Myocyte (in vitro differentiated cells): ENCODE data around the gene CNTNAP2. TPM values are rescaled to one million over a fixed set of nuclear protein-coding genes. Genes with fewer than 3 reads are reported as not detected.

Experiments used
- DNase-seq: peaks from one replicate; pipeline ENCODE4 v3.0.0-alpha.2; 2012; ENCODE audit warnings: low read depth
- total RNA-seq: library from RNA; depleted of rRNA; stranded (reverse); fragments of >200 nt; gene quantifications from 2 replicates; pipeline ENCODE4 v1.2.3, GENCODE V29; 2014

The CNTNAP2 gene
- total RNA-seq, 1 donor from 2014 or later = not detected

DNA sequence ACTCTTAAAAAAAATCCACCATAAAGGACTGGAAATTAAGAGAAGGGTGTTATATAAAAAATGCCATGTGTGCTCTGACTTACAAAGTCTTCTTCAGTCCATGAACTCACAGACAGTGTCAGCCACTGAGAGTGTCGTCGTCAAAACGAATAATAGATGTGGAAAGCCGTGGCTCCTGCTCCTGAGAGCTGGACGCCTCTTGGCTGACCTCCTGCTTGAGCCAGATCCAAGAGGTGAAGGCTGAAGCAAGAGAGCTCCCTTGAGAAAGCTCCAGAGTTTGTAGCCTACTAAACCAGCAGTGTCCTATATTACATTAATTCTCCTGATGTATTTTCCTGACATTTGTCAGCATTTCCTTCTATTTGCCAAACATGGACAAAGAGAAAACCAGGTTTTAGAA, 2239.7 kb downstream of the CNTNAP2 start:
- no peak for DNase-seq

DNA sequence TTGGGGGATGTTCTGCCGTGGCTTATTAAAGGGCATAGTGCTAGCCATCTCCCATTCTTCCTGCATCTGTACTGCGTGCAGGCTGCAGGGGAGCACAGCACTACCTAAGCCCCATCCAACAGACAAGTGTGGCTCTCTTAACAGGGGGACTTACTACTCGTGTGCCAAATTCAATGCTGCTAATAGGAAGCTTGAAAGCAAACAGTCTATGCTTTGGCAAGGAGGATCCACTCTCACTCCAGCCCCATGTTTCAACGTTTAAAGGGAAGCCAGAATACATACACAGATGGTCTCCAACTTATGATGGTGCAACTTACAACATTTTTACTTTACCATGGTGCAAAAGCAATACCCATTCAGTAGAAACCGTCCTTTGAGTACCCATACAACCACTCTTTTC, 2245.9 kb downstream of the CNTNAP2 start:
- no peak for DNase-seq

DNA sequence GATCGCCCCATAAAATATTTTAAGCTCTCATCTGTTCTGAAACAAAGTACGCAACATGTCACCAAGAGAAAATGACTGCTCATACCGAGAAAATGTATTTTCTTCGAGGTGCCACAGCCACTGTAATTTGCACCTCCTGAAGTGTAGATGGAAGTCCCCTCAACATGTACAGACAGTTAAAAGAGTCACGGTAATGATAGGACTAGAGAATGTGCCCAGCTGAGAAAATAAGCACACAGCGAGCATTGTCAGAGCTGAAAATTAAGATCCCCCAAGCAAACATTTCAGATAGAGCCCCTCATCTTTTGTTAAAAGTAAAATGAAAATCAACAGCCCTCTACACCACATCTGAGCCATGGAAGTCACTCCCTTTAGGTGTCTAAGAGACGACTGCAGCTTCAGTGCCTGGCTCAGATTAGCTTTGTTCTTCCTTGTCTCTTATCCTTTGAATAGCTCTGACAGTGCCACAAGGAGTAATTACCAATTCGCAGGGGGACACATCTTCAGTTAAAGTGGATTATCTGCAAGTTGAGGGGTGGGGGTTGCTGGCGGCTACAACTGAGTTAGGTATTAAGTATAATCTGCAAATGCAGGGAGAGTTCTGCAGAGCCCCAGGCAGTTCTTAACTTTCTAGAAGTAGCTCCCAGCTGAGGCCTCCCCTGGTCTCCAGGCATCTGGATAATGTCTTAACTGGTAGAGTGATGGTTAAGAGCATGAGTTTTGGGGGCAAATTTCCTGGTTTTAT, 2251.3 kb downstream of the CNTNAP2 start:
- DNase-seq = no peak

DNA sequence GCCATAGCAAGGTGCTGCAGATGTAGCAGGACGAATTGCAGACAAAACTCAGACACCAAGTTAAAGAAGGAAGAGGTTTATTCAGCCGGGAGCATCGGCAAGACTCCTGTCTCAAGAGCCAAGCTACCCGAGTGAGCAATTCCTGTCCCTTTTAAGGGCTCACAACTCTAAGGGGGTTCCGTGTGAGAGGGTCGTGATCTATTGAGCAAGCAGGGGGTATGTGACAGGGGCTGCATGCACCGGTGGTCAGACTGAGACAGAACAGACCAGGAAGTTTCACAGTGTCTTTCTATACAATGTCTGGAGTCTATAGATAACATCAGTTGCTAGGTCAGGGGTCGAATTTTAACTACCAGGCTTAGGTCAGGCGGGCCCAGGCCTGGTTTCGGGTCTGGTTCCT, 2252.0 kb downstream of the CNTNAP2 start:
- DNase-seq = no peak

DNA sequence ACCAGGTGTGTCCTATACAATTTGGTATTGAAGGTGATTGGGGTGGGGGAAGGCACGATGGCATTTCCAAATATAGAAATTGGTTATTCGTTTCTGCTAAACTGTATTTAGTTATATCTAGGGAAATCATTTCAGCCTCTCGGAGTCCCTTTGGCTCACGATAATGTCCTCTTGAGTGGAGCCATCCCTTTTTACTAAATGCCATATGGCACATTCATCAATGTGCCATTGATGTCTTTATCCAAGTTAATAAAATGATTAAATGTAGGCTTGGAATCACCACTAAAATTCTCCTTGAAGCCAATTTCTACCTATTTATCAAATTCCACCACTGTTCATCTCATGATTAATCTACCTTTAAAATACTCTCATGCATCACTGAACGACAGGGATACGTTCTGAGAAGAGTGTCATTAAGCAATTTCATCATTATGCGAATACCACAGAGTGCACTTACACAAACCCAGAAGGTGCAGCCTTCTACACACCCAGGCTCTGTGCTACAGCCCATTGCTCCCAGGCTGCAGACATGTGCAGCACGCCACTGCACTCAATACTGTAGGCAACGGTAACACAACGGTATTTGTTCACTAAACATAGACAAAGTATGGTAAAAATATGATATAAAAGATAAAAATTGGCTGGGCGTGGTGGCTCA, 2254.8 kb downstream of the CNTNAP2 start:
- no peak for DNase-seq

DNA sequence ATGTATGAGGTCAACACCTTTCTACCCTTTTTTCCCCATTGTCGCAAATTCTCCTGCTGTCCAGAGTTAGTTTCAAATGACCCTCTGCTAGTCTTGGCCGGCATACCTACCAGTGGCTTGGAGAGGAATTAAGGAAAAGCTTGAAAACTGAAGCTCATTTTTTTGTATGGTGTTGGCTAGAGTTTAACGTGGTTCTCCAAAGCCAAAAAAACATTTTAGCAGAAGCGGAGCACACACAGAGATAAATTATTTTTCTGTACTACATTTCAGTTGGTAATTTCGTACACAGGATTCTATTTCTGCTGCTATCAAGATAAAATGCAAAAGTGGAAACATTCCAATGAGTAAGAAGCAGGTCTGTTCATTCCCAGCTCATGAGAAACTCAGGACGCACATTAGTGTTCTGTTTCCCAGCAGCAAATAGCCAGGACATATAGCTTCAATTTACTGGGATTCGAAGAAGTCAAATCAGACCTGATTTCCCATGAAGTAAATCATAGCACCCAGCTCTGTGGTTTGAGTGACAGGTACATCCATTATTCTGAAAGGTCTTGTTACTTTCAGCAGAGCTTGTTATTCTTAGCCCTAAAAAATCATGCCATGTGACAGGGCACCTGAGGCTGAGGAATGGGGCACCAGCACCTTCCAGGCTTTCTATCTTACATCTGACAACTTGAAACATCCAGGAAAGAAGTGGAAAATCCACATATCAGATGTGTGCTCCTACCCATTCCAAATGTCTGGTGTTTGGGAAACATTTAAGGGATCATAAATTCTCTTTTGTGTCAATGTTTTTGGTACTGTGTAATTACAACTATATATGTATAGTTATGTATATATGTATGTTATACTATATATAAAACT, 2258.0 kb downstream of the CNTNAP2 start:
- DNase-seq = no peak

DNA sequence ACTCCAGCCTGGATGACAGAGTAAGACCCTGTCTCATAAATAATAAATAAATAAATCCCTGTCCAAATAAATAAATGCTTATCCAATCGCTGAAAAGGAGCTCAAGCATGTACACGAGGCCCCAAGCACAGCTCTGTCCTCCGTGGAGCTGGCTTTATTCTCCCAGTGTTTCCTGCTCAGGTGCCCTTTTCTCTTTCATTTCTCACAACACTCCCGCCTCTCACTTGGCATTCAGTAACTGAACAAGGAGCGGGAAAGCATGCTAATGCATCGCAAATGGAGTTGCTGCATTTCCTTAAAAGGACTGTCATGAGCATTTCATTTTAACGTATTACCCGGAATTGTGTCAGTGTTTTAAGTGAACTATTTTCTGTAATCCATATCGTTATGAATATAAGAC, 2263.1 kb downstream of the CNTNAP2 start:
- DNase-seq = no peak

DNA sequence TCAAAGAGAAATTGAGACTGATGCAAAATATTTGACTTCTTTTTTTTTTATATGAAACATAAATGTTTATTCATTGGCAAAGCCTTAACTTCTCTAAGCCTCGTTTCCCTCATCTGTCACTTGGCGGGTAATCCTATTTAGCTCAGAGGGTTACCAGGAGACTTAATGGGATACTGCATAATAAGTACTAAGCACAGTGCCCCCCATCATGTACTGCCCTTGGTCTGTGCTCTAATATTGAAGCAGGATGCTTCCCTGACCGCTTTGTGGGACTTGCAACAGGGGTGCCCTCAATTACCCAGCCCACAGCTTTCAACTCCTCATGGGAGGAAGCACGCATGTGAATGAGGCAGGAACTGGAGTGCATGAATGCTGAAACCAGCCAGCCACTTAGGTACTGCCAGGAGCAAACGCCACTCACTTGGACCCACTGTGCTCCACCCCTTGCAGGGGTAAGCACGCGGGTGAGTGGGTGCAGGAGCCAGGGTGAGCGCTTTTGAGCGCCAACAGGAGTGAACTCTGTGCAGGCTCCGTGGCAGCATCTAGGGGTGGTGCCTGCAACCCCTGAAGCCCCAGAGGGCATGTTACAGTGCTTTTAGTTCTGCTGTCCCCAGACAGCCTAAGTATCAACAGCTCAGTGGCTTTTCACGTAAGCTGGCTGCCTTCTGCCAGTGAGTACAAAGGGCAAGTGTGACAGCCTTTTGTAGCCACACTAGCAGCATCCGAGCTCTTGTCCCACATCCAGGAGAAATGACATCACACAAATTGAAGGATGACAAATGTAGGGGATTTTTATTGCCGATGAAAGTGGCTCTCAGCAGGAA, 2264.2 kb downstream of the CNTNAP2 start:
- DNase-seq = no peak

DNA sequence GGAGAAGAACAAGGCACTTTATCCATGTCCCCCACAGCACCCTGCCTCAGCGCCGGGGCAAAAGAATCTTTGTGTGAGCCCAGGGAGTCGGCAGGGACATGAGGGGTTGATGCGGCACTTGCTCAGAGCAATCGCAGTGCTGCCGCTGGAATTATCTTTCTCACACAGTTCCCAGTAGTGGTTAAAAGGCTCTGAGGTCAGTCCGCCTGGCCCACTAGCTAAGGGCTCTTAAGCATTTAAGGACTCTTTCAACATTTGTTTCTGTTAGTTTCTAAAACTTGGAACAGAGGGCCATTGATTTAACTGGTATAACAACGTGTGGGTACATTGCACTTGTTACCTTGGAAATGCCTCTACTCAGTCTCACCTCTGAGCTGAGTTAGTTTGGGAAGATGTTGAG, 2266.0 kb downstream of the CNTNAP2 start:
- DNase-seq = no peak

DNA sequence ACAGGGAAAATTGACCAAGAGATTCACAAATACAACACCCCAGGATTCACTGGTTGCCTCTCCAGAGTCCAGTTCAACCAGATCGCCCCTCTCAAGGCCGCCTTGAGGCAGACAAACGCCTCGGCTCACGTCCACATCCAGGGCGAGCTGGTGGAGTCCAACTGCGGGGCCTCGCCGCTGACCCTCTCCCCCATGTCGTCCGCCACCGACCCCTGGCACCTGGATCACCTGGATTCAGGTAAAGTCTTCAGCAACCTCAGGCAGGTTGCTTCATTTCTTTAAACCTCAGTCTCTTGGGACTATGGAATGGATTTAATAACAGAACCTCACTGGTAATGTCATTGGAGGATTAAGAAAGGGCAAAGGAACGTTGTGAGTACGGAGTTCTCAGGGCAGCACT, 2267.1 kb downstream of the CNTNAP2 start:
- no peak for DNase-seq

DNA sequence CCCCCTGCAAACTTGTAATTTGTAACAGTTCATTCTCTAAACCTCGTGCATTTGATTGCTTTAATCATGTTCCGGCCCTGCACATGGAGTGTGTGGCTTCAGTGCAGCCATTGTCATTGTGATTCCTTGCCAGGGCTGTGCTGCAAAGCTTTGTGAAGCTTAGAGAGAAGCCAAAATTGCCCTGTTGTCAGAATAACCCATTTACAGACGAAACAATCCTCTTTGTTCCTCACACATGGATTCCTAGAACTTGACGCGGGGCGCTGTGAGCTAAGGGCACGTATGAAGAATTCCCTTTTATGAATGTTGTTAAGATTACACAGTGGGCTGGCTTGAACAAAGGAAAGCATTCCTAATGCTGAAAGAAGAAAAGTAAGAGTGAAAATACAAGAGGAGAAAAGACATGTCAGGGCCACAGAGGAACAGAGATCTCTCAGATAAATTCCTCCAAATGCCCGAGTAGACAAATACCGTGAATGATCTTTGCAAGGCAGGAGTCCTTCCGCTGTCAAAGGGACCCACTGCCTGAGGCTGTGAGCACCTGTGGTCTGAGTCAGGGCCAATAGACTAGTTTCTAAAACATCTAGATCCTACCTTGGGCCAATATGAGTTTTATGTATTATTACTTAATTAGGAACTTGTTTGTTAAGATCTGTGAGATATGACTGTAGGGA, 2268.5 kb downstream of the CNTNAP2 start:
- DNase-seq = no peak

DNA sequence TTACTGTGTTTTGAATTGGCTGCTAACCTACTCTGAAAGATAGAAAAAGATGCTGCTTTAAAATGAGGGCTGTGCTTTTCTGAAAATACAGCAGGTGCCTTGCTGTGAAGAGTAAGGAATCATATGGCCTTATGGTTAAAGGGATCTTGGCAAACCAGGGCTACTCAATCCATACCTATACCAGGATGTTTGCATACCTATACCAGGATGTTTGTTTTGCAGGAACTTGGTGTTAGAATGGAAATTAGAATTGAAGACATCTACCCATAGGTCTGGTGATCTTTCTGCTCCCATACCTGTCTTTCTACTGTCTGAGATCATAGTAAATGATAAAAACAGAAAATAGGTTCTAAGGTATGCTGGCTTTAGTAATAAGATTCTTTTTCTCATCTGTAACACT, 2273.8 kb downstream of the CNTNAP2 start:
- no peak for DNase-seq

DNA sequence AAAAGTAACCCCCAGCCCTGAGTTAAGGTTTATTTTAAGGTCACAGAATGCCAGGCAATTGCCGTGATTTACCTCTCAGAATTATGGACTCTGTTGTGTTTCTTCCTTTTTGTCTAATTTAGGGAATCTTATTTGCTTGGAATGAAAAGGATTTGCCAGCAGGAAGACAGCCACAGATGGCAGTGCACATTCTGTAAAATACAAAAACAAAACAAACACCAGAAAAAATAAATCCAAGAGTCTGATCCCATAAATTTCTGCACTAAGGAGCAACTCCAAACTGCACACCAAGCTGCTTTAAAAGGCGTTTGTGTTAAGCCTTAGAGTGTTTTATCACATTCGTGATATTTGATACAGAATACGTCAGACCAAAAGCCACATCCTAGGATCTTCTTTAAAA, 2275.0 kb downstream of the CNTNAP2 start:
- DNase-seq = no peak

DNA sequence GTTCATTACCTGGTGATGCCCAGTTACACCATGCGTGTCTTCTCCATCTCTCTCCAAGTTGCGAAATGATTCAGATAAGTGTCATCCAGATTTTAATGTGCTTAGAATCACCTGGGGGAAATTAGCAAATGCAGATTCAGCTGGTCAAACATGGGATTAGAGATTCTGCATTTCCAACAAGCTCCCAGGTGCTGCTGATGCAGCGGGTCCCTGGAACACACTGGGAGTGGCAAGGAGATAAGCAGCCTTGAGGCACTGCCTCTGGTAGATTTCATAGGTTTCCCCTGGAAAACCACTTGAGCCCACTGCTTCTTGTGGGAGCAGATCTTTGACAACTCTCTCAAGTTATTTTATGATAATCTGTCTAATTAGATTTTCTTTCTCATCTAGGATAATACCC, 2278.0 kb downstream of the CNTNAP2 start:
- no peak for DNase-seq

DNA sequence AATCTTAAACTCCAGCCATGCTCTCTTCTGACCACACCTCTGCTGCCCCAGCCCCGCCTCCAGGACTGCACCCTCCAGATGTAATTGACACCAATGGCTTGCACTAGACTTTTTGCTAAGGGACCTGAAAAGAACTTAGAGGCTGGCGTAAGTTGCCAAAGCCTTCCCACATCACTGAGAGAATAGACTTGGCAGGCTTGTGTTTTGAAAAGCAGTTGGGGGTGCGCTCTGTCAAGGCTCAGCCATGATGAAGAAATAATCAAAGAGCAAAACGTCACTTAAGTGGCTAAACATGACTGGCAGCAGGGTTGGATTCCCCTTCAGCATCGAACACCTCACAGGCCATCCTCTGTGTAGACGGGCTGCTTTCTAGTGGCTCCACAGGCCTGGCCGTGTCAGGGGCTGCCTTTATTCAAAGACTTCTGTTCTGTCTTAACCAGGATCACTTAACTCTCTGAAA, 2278.8 kb downstream of the CNTNAP2 start:
- no peak for DNase-seq

DNA sequence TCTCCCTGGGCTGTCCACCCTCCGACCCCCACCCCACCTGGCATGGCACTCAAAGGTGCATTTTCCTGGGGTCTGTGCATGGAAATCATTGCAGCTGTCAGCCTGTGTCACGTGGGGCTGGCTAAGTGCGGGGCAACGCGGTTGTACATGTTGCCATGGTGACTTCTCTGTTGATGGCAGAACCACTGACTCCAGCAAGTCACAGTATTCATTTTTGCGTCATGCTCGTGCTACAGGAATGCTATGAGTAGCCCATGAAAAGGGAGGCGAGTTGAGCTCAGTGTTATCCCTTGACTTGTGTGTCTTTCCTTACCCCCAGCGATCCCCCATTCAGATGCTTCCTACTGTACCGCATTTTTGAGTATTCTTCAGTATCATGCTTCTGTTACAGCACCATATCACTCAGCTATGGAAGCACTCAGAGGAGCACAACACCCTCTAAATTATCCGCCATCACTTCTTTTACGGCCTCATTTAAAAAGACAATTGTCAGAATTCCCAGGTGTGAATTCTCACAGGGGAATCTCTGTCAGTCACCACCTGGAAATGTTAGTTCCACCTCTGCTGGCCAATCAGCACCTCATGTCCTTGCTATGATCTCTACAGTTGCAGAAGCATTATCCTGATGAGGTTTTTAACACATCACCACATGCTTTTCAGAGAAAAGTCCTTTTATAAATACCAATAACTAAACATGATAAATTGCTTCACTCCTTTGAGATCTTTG, 2279.6 kb downstream of the CNTNAP2 start:
- DNase-seq = no peak

DNA sequence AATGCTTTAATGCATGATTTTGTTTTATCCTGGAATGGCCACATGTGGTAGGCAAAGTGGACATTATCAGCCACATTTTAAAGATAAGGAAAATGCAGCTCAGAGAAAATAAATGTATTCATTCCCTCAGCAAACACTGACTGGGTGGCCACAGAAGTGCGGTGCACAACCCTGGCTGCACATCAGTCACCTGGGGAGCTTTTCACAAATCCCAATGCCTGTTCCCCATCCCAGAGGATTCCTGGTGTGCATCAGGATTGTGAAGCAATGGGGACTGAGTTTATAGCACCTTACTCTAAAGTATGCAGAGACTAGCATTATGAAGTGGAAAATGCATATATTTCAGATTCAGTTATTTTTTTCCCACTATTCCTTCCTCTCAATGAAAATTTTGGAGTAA, 2280.5 kb downstream of the CNTNAP2 start:
- DNase-seq = no peak

DNA sequence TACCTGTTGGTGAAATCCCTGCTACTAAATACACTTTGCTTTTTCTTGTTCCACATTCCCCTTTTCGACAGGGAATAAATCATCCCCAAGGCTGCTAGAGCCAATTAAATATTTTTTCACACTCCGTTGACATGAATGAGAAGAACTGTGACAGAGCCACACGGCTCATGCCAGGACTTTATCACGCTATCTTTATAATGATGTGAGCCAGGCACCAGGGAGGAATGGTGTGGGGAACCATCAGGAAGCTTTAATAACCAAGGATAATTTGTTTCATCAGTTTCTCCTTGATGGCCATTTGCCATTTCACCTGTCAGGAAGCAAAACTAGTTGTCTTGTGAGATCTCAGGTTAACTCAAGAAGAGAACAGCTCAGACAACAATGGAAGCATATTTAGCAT, 2280.9 kb downstream of the CNTNAP2 start:
- DNase-seq = no peak

DNA sequence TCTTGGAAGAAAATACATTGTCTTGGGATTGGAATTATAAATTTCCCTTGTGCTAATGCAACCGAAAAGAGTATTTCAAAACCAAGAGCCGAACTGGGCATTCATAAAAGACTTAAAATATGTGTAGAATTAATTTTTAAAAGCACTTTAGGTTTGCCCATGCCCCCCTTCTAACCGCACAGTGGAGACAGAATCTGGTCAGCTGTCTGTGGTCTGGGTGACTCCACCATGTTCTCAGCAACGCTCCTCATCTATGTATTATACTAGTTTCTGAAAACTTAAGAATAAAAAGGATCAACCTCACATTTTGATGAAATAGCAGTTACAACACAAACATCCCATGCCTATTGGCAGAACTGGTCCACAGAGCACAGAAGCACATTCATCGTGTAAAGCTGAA, 2281.4 kb downstream of the CNTNAP2 start:
- no peak for DNase-seq

DNA sequence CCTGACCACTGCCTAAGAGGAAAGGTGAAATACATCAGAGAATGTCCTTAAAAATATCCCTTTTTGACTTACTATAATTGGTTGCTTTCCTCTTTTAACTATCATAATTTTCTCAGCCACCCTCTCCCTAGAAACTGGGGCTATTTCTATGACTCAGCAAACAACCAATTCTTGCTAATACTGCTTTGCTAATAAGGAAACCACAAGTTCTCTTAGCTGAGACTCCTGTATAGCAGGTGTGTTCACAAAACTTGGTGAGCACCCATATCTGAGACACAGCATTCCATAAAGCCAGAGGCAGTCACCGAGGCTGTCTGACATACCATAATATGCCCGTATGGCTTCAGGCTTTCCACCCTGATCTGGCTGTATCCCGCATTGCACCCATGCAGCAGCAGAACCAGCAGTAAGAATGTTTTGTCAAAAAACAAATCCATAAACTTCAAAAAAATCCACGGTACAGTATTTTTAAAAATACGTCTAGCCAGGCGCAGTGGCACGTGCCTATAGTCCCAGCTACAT, 2282.3 kb downstream of the CNTNAP2 start:
- no peak for DNase-seq
